ENCODE results near the gene LAGE3. TPM values are rescaled to one million over a fixed set of nuclear protein-coding genes. Genes with fewer than 3 reads are reported as not detected.
A peak's percentile ranks its signal among the peaks of the same experiment; 100 is the strongest.

Gene LAGE3
- total RNA-seq, 4 donors from 2014 or later, result 10.2 to 18.9 (median 12.6) TPM

DNA sequence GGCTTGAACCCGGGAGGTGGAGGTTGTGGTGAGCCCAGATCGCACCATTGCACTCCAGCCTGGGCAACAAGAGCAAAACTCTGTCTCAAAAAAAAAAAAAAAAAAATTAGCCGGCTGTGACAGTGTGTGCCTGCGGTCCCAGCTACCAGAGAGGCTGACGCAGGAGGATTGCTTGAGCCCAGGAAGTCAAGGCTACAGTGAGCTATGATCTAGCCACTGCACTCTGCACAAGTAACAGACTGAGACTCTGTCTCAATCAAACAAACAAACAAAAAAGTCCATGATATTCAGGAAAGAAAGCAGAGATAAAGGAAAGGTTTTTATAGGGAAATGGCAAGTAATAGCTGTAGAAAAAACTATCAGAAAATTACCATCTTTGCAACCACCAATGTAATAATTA lies 2.1 kb upstream of the LAGE3 start:
- peaks cover 0 to 13% of the 10 kb centered on the region in 2 donors for H3K4me1 ChIP-seq
- intact Hi-C loops (cut with DNase I), result no loop called here
- no peak overlapping the region for H3K27ac ChIP-seq
- H3K9me3 ChIP-seq, result no peaks in the 10 kb centered on the region
- no peak for TF ChIP-seq POLR2A (IDR thresholded peaks at IDR 0.05)
- TF ChIP-seq CTCF (IDR thresholded peaks at IDR 0.05), result no peak
- no peaks in the 10 kb centered on the region for H3K27me3 ChIP-seq
- 81 to 89% methylated on average over 5 of the region's 5 CpGs for WGBS, 2 donors
- no peaks in the 10 kb centered on the region for H3K36me3 ChIP-seq
- DNase-seq, result no peak
- H3K4me3 ChIP-seq (replicated peaks in 1 of 3), result no peak overlapping the region

DNA sequence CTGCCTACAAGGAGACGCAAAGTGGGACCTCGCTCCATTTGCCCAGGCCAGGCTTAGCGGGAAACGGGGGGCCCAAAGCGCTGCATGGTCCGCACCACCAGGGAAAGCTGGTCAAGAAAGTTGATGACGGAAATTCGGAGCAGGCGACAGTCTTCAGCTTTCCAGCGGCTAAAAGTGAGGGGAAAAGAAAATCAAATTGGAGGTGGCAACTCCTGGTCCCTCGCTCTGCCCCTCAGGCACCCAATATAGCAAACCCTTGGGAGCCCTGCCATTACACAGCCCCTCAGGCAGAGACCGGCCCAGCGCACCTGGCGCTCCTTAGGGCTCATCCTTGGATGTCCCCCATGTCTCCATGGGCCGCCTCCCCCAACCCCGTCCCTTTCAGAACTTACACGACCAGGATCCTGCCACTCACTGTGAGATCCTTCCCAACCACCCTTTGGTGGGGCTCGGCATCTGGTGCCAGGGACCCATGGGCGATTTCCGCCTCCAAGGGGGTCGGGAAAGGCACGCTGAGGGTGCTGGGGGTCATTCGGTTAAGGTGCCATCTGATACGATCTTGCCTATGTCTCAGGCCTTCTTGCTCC lies 1.1 kb downstream of the LAGE3 start:
- H3K9me3 ChIP-seq, result no peaks in the 10 kb centered on the region
- H3K27me3 ChIP-seq, result no peaks in the 10 kb centered on the region
- H3K27ac ChIP-seq, result no peak overlapping the region
- no peak for TF ChIP-seq POLR2A (IDR thresholded peaks at IDR 0.05)
- no peak for TF ChIP-seq CTCF (IDR thresholded peaks at IDR 0.05)
- intact Hi-C loops (cut with DNase I), result no loop called here
- H3K4me3 ChIP-seq (replicated peaks in 1 of 3), result peak overlapping the region in 1 of 3 donors; percentile 26
- DNase-seq, result no peak
- H3K36me3 ChIP-seq, result no peaks in the 10 kb centered on the region
- no peaks in the 10 kb centered on the region for H3K4me1 ChIP-seq
- 79 to 90% methylated on average over 12 to 13 of the region's 24 CpGs for whole genome bisulfite sequencing, 2 donors

- Histone ChIP-seq H3K9me3 (no peaks in the 10 kb centered on the region), H3K4me3 (replicated peaks in 1 of 3) (no peak overlapping the region), H3K4me1 (no peaks in the 10 kb centered on the region), H3K36me3 (no peaks in the 10 kb centered on the region), H3K27ac (no peak overlapping the region), H3K27me3 (no peaks in the 10 kb centered on the region)
- WGBS, 2 donors, result 60 to 78% methylated on average over 5 to 8 of the region's 8 CpGs
- DNase-seq, result peak; percentile 18
- no peak for TF ChIP-seq POLR2A (IDR thresholded peaks at IDR 0.05)
- no peak for TF ChIP-seq CTCF (IDR thresholded peaks at IDR 0.05)
- intact Hi-C loops (cut with DNase I), result no loop called here
These were observed 2.3 kb downstream of the LAGE3 start for GRCh38 chrX:154476821-154477220.

DNA sequence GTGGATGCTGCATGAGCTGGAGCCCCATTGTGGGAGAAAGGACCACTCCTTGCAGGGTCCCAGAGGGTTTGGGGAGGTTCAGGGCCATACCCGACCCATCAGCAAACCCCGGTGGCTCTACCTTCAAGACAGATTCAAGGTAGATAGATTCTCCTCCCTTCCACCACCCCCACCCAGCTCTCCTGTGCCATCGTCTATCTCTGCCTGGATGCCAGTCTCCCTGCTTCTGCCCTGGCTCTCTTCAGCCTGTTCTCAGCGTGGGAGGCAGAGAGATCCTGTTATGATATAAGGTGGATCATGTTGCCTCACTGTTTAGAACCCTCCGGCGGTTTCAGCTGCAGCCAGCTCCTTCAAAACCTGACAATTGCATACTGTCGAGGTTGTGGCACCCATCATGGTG lies 5.4 kb downstream of the LAGE3 start:
- no peak for TF ChIP-seq CTCF (IDR thresholded peaks at IDR 0.05)
- TF ChIP-seq POLR2A (IDR thresholded peaks at IDR 0.05), result no peak
- H3K4me3 ChIP-seq (replicated peaks in 1 of 3), result no peak overlapping the region
- DNase-seq, result no peak
- H3K27ac ChIP-seq, result no peak overlapping the region
- intact Hi-C loops (cut with DNase I), result no loop called here
- 77 to 97% methylated on average over 3 to 4 of the region's 7 CpGs for WGBS, 2 donors
- H3K9me3 ChIP-seq, result no peaks in the 10 kb centered on the region
- no peaks in the 10 kb centered on the region for H3K36me3 ChIP-seq
- no peaks in the 10 kb centered on the region for H3K27me3 ChIP-seq
- H3K4me1 ChIP-seq, result no peaks in the 10 kb centered on the region

- Histone ChIP-seq H3K27me3 (no peaks in the 10 kb centered on the region), H3K27ac (no peak overlapping the region), H3K4me1 (no peaks in the 10 kb centered on the region), H3K4me3 (replicated peaks in 1 of 3) (no peak overlapping the region), H3K9me3 (no peaks in the 10 kb centered on the region), H3K36me3 (no peaks in the 10 kb centered on the region)
- 82 to 88% methylated on average over 17 to 22 of the region's 28 CpGs for WGBS, 2 donors
- no peak for TF ChIP-seq CTCF (IDR thresholded peaks at IDR 0.05)
- TF ChIP-seq POLR2A (IDR thresholded peaks at IDR 0.05), result no peak
- DNase-seq, result no peak
- intact Hi-C loops (cut with DNase I), result no loop called here
These were observed 6.1 kb downstream of the LAGE3 start for GRCh38 chrX:154472685-154473632.
